ENCODE results near the gene KLHDC7A.
"Not testable (repeated sequence)": the region's sequence is repeated elsewhere in the genome, so short reads cannot be mapped to it uniquely, and the experiment has no call there.

KLHDC7A gene

GRCh38 chr1:18480315-18481189, at the start of gene KLHDC7A:
KLHDC7A (plus strand) TSS chr1:18480930; CDS start chr1:18480982, 52 bp downstream.
- DNase-seq = no peak

GRCh38 chr1:18434041-18434440, 46.7 kb upstream of the KLHDC7A start:
- no peak for DNase-seq

- DNase-seq = no peak
Measured at GRCh38 chr1:18440385-18441226, 40.1 kb upstream of the KLHDC7A start.

- DNase-seq = no peak
Measured at GRCh38 chr1:18443587-18444520, 36.9 kb upstream of the KLHDC7A start.

- DNase-seq = no peak
Measured at GRCh38 chr1:18444563-18444962, 36.2 kb upstream of the KLHDC7A start.

GRCh38 chr1:18446751-18447150, 34.0 kb upstream of the KLHDC7A start:
- DNase-seq = no peak

- DNase-seq = no peak
Measured at GRCh38 chr1:18447509-18448220, 33.1 kb upstream of the KLHDC7A start.

GRCh38 chr1:18448889-18449288, 31.8 kb upstream of the KLHDC7A start:
- no peak for DNase-seq

GRCh38 chr1:18452550-18452949, 28.2 kb upstream of the KLHDC7A start:
- no peak for DNase-seq

- DNase-seq = no peak
Measured at GRCh38 chr1:18458133-18459092, 22.3 kb upstream of the KLHDC7A start.

- DNase-seq = no peak
Measured at GRCh38 chr1:18461656-18462055, 19.1 kb upstream of the KLHDC7A start.

- DNase-seq = not testable (repeated sequence)
Measured at GRCh38 chr1:18462517-18462916, 18.2 kb upstream of the KLHDC7A start.

- no peak for DNase-seq
Measured at GRCh38 chr1:18463063-18463462, 17.7 kb upstream of the KLHDC7A start.

- no peak for DNase-seq
Measured at GRCh38 chr1:18463984-18464664, 16.6 kb upstream of the KLHDC7A start.

GRCh38 chr1:18464665-18465050, 16.1 kb upstream of the KLHDC7A start:
- DNase-seq = no peak

- DNase-seq = no peak
Measured at GRCh38 chr1:18466676-18467075, 14.1 kb upstream of the KLHDC7A start.

- no peak for DNase-seq
Measured at GRCh38 chr1:18468570-18468969, 12.2 kb upstream of the KLHDC7A start.

GRCh38 chr1:18469514-18469913, 11.2 kb upstream of the KLHDC7A start:
- DNase-seq = no peak

- DNase-seq = no peak
Measured at GRCh38 chr1:18470671-18471355, 9.9 kb upstream of the KLHDC7A start.

Measured in HCEC 1CT (cell line).